Islet precursor cell (in vitro differentiated cells): ENCODE results near the gene GSK3A.

Experiments
- DNase-seq: peaks from one replicate; pipeline ENCODE4 v3.0.0-alpha.2; 2018

GSK3A gene

GRCh38 chr19:42247640-42248199 is 5.3 kb upstream of the GSK3A start:
- no peak for DNase-seq

GRCh38 chr19:42246922-42247639 is 4.7 kb upstream of the GSK3A start:
- no peak for DNase-seq

- peak; percentile 82 for DNase-seq
Measured at GRCh38 chr19:42246143-42246921, 3.9 kb upstream of the GSK3A start.

GRCh38 chr19:42245231-42245630 is 2.8 kb upstream of the GSK3A start:
- no peak for DNase-seq

GRCh38 chr19:42244347-42245220 is 2.2 kb upstream of the GSK3A start:
- DNase-seq: peak; percentile 98

- no peak for DNase-seq
Measured at GRCh38 chr19:42242069-42242511, 312 bp downstream of the GSK3A start.

- no peak for DNase-seq
Measured at GRCh38 chr19:42241279-42241678, 1.1 kb downstream of the GSK3A start.

GRCh38 chr19:42239544-42240220 is 2.7 kb downstream of the GSK3A start:
- DNase-seq: no peak

GRCh38 chr19:42235181-42235580 is 7.2 kb downstream of the GSK3A start:
- DNase-seq: no peak

GRCh38 chr19:42234364-42234763 is 8.0 kb downstream of the GSK3A start:
- no peak for DNase-seq

GRCh38 chr19:42233678-42234292 is 8.6 kb downstream of the GSK3A start:
- no peak for DNase-seq

- no peak for DNase-seq
Measured at GRCh38 chr19:42233106-42233505, 9.3 kb downstream of the GSK3A start.

GRCh38 chr19:42232435-42232834 is 10.0 kb downstream of the GSK3A start:
- no peak for DNase-seq

- no peak for DNase-seq
Measured at GRCh38 chr19:42230571-42230970, 11.8 kb downstream of the GSK3A start.

GRCh38 chr19:42229855-42230351 is 12.5 kb downstream of the GSK3A start:
- DNase-seq: no peak

GRCh38 chr19:42229301-42229854 is 13.0 kb downstream of the GSK3A start:
- no peak for DNase-seq

GRCh38 chr19:42228641-42229040 is 13.8 kb downstream of the GSK3A start:
- no peak for DNase-seq

- no peak for DNase-seq
Measured at GRCh38 chr19:42226886-42227285, 15.5 kb downstream of the GSK3A start.

GRCh38 chr19:42225718-42226292 is 16.6 kb downstream of the GSK3A start:
- no peak for DNase-seq

GRCh38 chr19:42224940-42225717 is 17.3 kb downstream of the GSK3A start:
- DNase-seq: no peak
